ENCODE data around the gene FANCE.

Gene FANCE

GRCh38 chr6:35486005-35486925 lies 34.1 kb downstream of the FANCE start:
- DNase-seq, result peak; percentile 66

- DNase-seq, result peak; percentile 30
Measured at GRCh38 chr6:35487658-35488516, 35.7 kb downstream of the FANCE start.

- DNase-seq, result no peak
Measured at GRCh38 chr6:35488517-35488862, 36.4 kb downstream of the FANCE start.

GRCh38 chr6:35489066-35489465 lies 36.9 kb downstream of the FANCE start:
- DNase-seq, result no peak

- DNase-seq, result no peak
Measured at GRCh38 chr6:35489995-35490791, 38.1 kb downstream of the FANCE start.

- DNase-seq, result no peak
Measured at GRCh38 chr6:35490821-35491557, 38.9 kb downstream of the FANCE start.

GRCh38 chr6:35491558-35492257 lies 39.6 kb downstream of the FANCE start:
- DNase-seq, result no peak

- no peak for DNase-seq
Measured at GRCh38 chr6:35492258-35492973, 40.3 kb downstream of the FANCE start.

GRCh38 chr6:35492974-35493284 lies 40.8 kb downstream of the FANCE start:
- DNase-seq, result no peak

GRCh38 chr6:35493307-35493983 lies 41.3 kb downstream of the FANCE start:
- DNase-seq, result no peak

GRCh38 chr6:35494161-35494563 lies 42.0 kb downstream of the FANCE start:
- peak; percentile 15 for DNase-seq

GRCh38 chr6:35495258-35496035 lies 43.3 kb downstream of the FANCE start:
- DNase-seq, result no peak

- DNase-seq, result no peak
Measured at GRCh38 chr6:35496036-35496840, 44.1 kb downstream of the FANCE start.

GRCh38 chr6:35496841-35497570 lies 44.9 kb downstream of the FANCE start, which contains the start of gene TEAD3:
TSS of gene TEAD3 (minus strand) at chr6:35497079.
- DNase-seq, result no peak

GRCh38 chr6:35497571-35498421 lies 45.7 kb downstream of the FANCE start:
- no peak for DNase-seq

- no peak for DNase-seq
Measured at GRCh38 chr6:35498422-35499067, 46.4 kb downstream of the FANCE start.

All from DMS153 (cell line).